ENCODE measurements around the gene FJX1.
"Not testable (repeated sequence)": the region's sequence is repeated elsewhere in the genome, so short reads cannot be mapped to it uniquely, and the experiment has no call there.

The FJX1 gene

GRCh38 chr11:35633827-35634423, 15.7 kb downstream of the FJX1 start:
- DNase-seq (ENCODE audit: low read depth), result no peak

GRCh38 chr11:35635933-35636332, 17.7 kb downstream of the FJX1 start:
- no peak for DNase-seq (ENCODE audit: low read depth)

- DNase-seq (ENCODE audit: low read depth), result no peak
These were observed 21.4 kb downstream of the FJX1 start for GRCh38 chr11:35639591-35640179.

- DNase-seq (ENCODE audit: low read depth), result no peak
These were observed 23.1 kb downstream of the FJX1 start for GRCh38 chr11:35641171-35641897.

- DNase-seq (ENCODE audit: low read depth), result no peak
These were observed 23.7 kb downstream of the FJX1 start for GRCh38 chr11:35641964-35642363.

GRCh38 chr11:35647421-35648093, 29.3 kb downstream of the FJX1 start:
- DNase-seq (ENCODE audit: low read depth), result no peak

GRCh38 chr11:35650006-35650405, 31.7 kb downstream of the FJX1 start:
- DNase-seq (ENCODE audit: low read depth), result no peak

- no peak for DNase-seq (ENCODE audit: low read depth)
These were observed 32.2 kb downstream of the FJX1 start for GRCh38 chr11:35650467-35650866.

- no peak for DNase-seq (ENCODE audit: low read depth)
These were observed 33.0 kb downstream of the FJX1 start for GRCh38 chr11:35651263-35651662.

GRCh38 chr11:35652786-35653185, 34.5 kb downstream of the FJX1 start:
- not testable (repeated sequence) for DNase-seq (ENCODE audit: low read depth)

- no peak for DNase-seq (ENCODE audit: low read depth)
These were observed 36.5 kb downstream of the FJX1 start for GRCh38 chr11:35654711-35655110.

- DNase-seq (ENCODE audit: low read depth), result no peak
These were observed 37.0 kb downstream of the FJX1 start for GRCh38 chr11:35655254-35655653.

- DNase-seq (ENCODE audit: low read depth), result no peak
These were observed 37.6 kb downstream of the FJX1 start for GRCh38 chr11:35655856-35656255.

GRCh38 chr11:35658020-35658948, 40.0 kb downstream of the FJX1 start:
- DNase-seq (ENCODE audit: low read depth), result no peak

GRCh38 chr11:35661534-35661933, 43.3 kb downstream of the FJX1 start:
- DNase-seq (ENCODE audit: low read depth), result no peak

GRCh38 chr11:35662061-35662648, 43.9 kb downstream of the FJX1 start:
- no peak for DNase-seq (ENCODE audit: low read depth)

GRCh38 chr11:35662649-35663407, 44.6 kb downstream of the FJX1 start, which contains the start of gene TRIM44:
Gene TRIM44, plus strand, starts transcription at chr11:35662775. Its CDS starts 337 bp downstream, at chr11:35663112.
- DNase-seq (ENCODE audit: low read depth), result peak; percentile 75

GRCh38 chr11:35663408-35663702, 45.1 kb downstream of the FJX1 start:
- DNase-seq (ENCODE audit: low read depth), result no peak

GRCh38 chr11:35664977-35665441, 46.7 kb downstream of the FJX1 start:
- DNase-seq (ENCODE audit: low read depth), result no peak

- DNase-seq (ENCODE audit: low read depth), result no peak
These were observed 49.0 kb downstream of the FJX1 start for GRCh38 chr11:35667257-35667656.

- DNase-seq (ENCODE audit: low read depth), result not testable (repeated sequence)
These were observed 50.1 kb downstream of the FJX1 start for GRCh38 chr11:35668350-35668749.
